A673 (cell line): ENCODE data around the gene GUCA1A. TPM values are rescaled to one million over a fixed set of nuclear protein-coding genes. Genes with fewer than 3 reads are reported as not detected.

Source experiments
- BruUV-seq: library from RNA; stranded (reverse); fragments of 400-500 nt; replicated peaks from 2 replicates; lab custom pipeline; 2021; lab: Mats Ljungman, UMichigan
- CTCF ChIA-PET: fragments of 300-600 bp; sonication (Branson Sonifier 250); formaldehyde crosslinking; loops from one replicate; lab custom pipeline; 2022; ENCODE audit warnings: antibody characterized with exemption; lab: Charles Lee
- POLR2A ChIA-PET: fragments of 300-600 bp; sonication (Branson Sonifier 250); formaldehyde crosslinking; loops from one replicate; lab custom pipeline; 2022; ENCODE audit warnings: antibody characterized with exemption; ENCODE audit not compliant: low non-redundant PET; lab: Charles Lee
- DNase-seq: peaks from one replicate; pipeline ENCODE4 v3.0.0-alpha.2; 2015; ENCODE audit warnings: low spot score
- H3K27ac ChIP-seq: fragments of 200-600 bp; sonication (generic); 2 replicates; pipeline ENCODE4 v1.5.1; 2016; ENCODE audit warnings: mixed run types, low read depth, mild to moderate bottlenecking, mixed read lengths, antibody characterized with exemption, low read length; ENCODE audit not compliant: poor library complexity, severe bottlenecking
- H3K27me3 ChIP-seq: fragments of 200-600 bp; sonication (generic); replicated peaks from 2 replicates; pipeline ENCODE4 v1.6.1; 2017; ENCODE audit warnings: mixed run types, low read depth, mild to moderate bottlenecking, mixed read lengths, antibody characterized with exemption, low read length; ENCODE audit not compliant: insufficient read depth, poor library complexity
- H3K36me3 ChIP-seq: fragments of 200-600 bp; sonication (generic); 2 replicates; pipeline ENCODE4 v1.6.1; 2016; ENCODE audit warnings: mixed run types, mild to moderate bottlenecking, mixed read lengths, antibody characterized with exemption, low read length; ENCODE audit not compliant: insufficient read depth, poor library complexity, severe bottlenecking
- H3K4me1 ChIP-seq: fragments of 200-600 bp; sonication (generic); 2 replicates; pipeline ENCODE4 v1.6.1; 2017; ENCODE audit warnings: mixed run types, mild to moderate bottlenecking, mixed read lengths, antibody characterized with exemption, low read length; ENCODE audit not compliant: insufficient read depth, poor library complexity, severe bottlenecking
- H3K4me3 ChIP-seq: fragments of 200-600 bp; sonication (generic); 2 replicates; pipeline ENCODE4 v1.5.1; 2016; ENCODE audit warnings: low read depth, mixed run types, mild to moderate bottlenecking, mixed read lengths, low read length; ENCODE audit not compliant: poor library complexity, severe bottlenecking
- H3K9me3 ChIP-seq: fragments of 200-600 bp; sonication (generic); 2 replicates; pipeline ENCODE4 v1.6.1; 2016; ENCODE audit warnings: mixed run types, low read depth, mild to moderate bottlenecking, mixed read lengths, antibody characterized with exemption, low read length; ENCODE audit not compliant: poor library complexity, severe bottlenecking
- EZH2 ChIP-seq: fragments of 200-600 bp; sonication (generic); IDR thresholded peaks from 2 replicates; pipeline ENCODE4 v1.6.1; 2017; ENCODE audit warnings: borderline replicate concordance, low read depth, mild to moderate bottlenecking, mixed read lengths, antibody characterized with exemption, low read length; ENCODE audit not compliant: poor library complexity, severe bottlenecking
- intact Hi-C: fragments of 100-400 bp; cut with micrococcal nuclease; formaldehyde crosslinking; loops from one replicate; pipeline ENCODE4 v1.10.0; 2022; ENCODE audit not compliant: unreplicated experiment
- total RNA-seq: library from RNA; stranded (reverse); gene quantifications from 2 replicates; pipeline ENCODE4 v1.2.3, GENCODE V29; 2021
- TF ChIP-seq, protein P1 (sequence below): fragments of 300-800, 200-600 bp; sonication (generic); conservative IDR thresholded peaks from 2 replicates; pipeline ENCODE4 v1.5.1; 2017; ENCODE audit warnings: low read depth, mild to moderate bottlenecking, antibody characterized with exemption, low read length, moderate library complexity, mixed read lengths

Gene GUCA1A
- total RNA-seq, 1 experiment from 2014 or later = not detected

DNA sequence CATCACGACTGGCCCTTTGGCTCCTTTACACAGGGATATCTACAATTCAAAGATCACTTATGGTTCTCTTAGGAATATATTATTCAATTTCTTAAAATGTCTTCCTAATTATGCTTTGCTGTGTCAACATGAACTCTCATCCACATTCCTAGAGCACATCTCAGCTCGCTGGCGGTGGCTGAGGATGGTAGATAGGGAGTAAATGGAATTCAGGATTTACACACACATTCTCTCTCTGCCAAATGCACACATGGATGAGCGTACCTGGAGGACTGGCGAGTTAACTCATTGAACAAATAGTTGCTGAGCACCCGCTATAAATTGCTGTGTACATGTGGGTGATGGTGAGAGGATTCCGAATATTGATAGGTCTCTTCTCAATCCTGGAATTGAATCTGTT lies 49.3 kb downstream of the GUCA1A start:
- intact Hi-C loops = no loop called here
- peaks cover 4% of the 10 kb centered on the region for H3K4me1 ChIP-seq
- DNase-seq = no peak

DNA sequence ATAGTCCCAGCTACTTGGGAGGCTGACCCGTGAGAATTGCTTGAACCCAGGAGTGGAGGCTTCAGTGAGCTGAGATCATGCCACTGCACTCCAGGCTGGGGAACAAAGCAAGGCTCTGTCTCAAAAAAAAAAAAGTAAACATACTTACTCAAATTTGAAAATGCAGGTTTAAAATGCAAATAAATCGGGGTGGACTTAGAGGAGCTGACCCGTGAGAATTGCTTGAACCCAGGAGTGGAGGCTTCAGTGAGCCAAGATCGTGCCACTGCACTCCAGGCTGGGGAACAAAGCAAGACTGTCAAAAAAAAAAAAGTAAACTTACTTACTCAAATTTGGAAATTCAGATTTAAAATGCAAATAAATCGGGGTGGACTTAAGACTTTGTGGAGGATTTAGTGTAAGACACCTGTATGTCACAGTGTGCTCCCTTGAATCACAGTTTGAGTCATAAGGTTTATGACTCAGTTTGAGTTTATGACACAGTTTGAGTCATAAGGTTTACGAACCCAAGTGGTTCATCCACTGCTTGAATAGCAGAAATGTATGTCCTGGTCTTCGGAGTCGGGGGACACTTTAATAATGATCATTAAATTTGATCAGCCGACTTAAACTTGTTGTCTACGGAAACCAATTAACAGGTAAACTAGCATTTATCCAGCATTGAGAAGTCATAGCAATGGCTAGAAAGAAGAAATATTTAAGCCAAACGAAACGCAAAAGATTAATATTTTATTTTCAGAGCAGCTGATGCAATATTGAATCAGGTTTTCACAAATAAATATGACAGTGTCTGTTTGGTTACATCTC lies 51.3 kb downstream of the GUCA1A start:
- Histone ChIP-seq H3K4me3 (no peak overlapping the region), H3K4me1 (no peaks in the 10 kb centered on the region), H3K27me3 (no peaks in the 10 kb centered on the region), H3K9me3 (no peaks in the 10 kb centered on the region), H3K36me3 (no peaks in the 10 kb centered on the region), H3K27ac (no peak overlapping the region)
- ChIA-PET POLR2A (no interaction called here), CTCF (interaction anchor here (0.6 kb wide), 1 partner anchor 490 kb away, joined by 3 read pairs; no protein-coding TSS in a partner anchor)
- TF ChIP-seq EZH2 = no peak
- TF ChIP-seq, protein P1, sequence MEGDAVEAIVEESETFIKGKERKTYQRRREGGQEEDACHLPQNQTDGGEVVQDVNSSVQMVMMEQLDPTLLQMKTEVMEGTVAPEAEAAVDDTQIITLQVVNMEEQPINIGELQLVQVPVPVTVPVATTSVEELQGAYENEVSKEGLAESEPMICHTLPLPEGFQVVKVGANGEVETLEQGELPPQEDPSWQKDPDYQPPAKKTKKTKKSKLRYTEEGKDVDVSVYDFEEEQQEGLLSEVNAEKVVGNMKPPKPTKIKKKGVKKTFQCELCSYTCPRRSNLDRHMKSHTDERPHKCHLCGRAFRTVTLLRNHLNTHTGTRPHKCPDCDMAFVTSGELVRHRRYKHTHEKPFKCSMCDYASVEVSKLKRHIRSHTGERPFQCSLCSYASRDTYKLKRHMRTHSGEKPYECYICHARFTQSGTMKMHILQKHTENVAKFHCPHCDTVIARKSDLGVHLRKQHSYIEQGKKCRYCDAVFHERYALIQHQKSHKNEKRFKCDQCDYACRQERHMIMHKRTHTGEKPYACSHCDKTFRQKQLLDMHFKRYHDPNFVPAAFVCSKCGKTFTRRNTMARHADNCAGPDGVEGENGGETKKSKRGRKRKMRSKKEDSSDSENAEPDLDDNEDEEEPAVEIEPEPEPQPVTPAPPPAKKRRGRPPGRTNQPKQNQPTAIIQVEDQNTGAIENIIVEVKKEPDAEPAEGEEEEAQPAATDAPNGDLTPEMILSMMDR = no peak
- intact Hi-C loops = no loop called here
- BruUV-seq = no TSS peak
- DNase-seq = no peak

More for the DNA sequence above, 49.3 kb downstream of the GUCA1A start:
- TF ChIP-seq, protein P1 = no peak
- no peak for TF ChIP-seq EZH2
- H3K36me3 ChIP-seq = no peaks in the 10 kb centered on the region
- H3K27ac ChIP-seq = no peak overlapping the region
- ChIA-PET CTCF (no interaction called here), POLR2A (no interaction called here)
- no TSS peak for BruUV-seq
- no peaks in the 10 kb centered on the region for H3K9me3 ChIP-seq
- no peaks in the 10 kb centered on the region for H3K27me3 ChIP-seq
- no peak overlapping the region for H3K4me3 ChIP-seq

DNA sequence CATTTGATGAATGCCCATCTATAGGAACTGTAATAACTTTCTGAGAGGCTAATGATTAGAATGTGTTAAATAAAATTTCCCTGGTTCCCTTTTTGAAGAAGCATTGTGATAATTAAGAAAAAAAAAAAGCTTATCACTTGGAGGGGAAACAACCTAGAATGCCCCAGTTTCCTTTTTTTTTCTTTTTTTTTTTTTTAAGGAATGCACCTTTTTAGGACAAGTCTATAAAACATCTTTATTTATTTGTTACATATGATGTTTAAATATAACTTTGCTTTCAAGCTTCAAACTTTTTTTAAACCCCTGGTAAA lies 51.8 kb downstream of the GUCA1A start:
- Histone ChIP-seq H3K27me3 (no peaks in the 10 kb centered on the region), H3K36me3 (no peaks in the 10 kb centered on the region), H3K9me3 (no peaks in the 10 kb centered on the region), H3K4me1 (no peaks in the 10 kb centered on the region), H3K27ac (no peak overlapping the region), H3K4me3 (no peak overlapping the region)
- POLR2A ChIA-PET = interaction anchor here (0.6 kb wide), 1 partner anchor 812 kb away, joined by 6 read pairs; no protein-coding TSS in a partner anchor
- intact Hi-C loops = no loop called here
- CTCF ChIA-PET = interaction anchor here (0.6 kb wide), 1 partner anchor 490 kb away, joined by 3 read pairs; no protein-coding TSS in a partner anchor
- DNase-seq = no peak
- no TSS peak for BruUV-seq
- no peak for TF ChIP-seq EZH2
- TF ChIP-seq, protein P1 = no peak
